GM23338 (cell line): ENCODE measurements around the gene TRMT13. TPM values are rescaled to one million over a fixed set of nuclear protein-coding genes. Genes with fewer than 3 reads are reported as not detected.

Experiments used
- ATAC-seq: fragments of 200-7000 bp; cut with Tn5 transposase; 3 replicates; pipeline ENCODE4 v1.9.1; 2020
- DNase-seq: peaks from one replicate; pipeline ENCODE4 v3.0.0-alpha.2; 2015; ENCODE audit warnings: low spot score
- H2AFZ ChIP-seq: fragments of 200-600 bp; sonication (generic); 2 replicates; pipeline ENCODE4 v1.8.0; 2016; ENCODE audit warnings: antibody characterized with exemption, mild to moderate bottlenecking, moderate library complexity
- H3F3A ChIP-seq: fragments of 200-600 bp; sonication (generic); replicated peaks from 2 replicates; pipeline ENCODE4 v1.8.0; 2017; ENCODE audit warnings: antibody characterized with exemption, mixed run types, low read depth
- H3K27ac ChIP-seq: fragments of 200-600 bp; sonication (generic); 2 replicates; pipeline ENCODE4 v1.6.1; 2016; ENCODE audit warnings: low read depth
- H3K27me3 ChIP-seq: fragments of 200-600 bp; sonication (generic); 2 replicates; pipeline ENCODE4 v1.8.0; 2016; ENCODE audit warnings: mild to moderate bottlenecking, mixed run types, moderate library complexity; ENCODE audit not compliant: insufficient read depth
- H3K36me3 ChIP-seq: fragments of 200-600 bp; sonication (generic); 2 replicates; pipeline ENCODE4 v1.8.0; 2016; ENCODE audit warnings: mild to moderate bottlenecking; ENCODE audit not compliant: insufficient read depth
- H3K4me1 ChIP-seq: fragments of 200-600 bp; sonication (generic); 2 replicates; pipeline ENCODE4 v1.8.0; 2016; ENCODE audit warnings: mild to moderate bottlenecking, moderate library complexity; ENCODE audit not compliant: insufficient read depth
- H3K4me2 ChIP-seq: fragments of 200-600 bp; sonication (generic); 2 replicates; pipeline ENCODE4 v1.7.1; 2017; ENCODE audit warnings: mixed run types
- H3K4me3 ChIP-seq: fragments of 200-600 bp; sonication (generic); 2 replicates; pipeline ENCODE4 v1.6.1; 2016; ENCODE audit warnings: mixed run types
- H3K79me2 ChIP-seq: fragments of 200-600 bp; sonication (generic); replicated peaks from 2 replicates; pipeline ENCODE4 v1.8.0; 2017; ENCODE audit warnings: mild to moderate bottlenecking; ENCODE audit not compliant: insufficient read depth
- H3K9me2 ChIP-seq: fragments of 200-600 bp; sonication (generic); 2 replicates; pipeline ENCODE4 v1.8.0; 2017; ENCODE audit not compliant: insufficient read depth
- H4K20me1 ChIP-seq: fragments of 200-600 bp; sonication (generic); replicated peaks from 2 replicates; pipeline ENCODE4 v1.8.0; 2017; ENCODE audit warnings: mild to moderate bottlenecking; ENCODE audit not compliant: insufficient read depth
- H3K27ac Mint-ChIP-seq: 2 replicates; pipeline ENCODE4 v1.8.0; 2020; ENCODE audit warnings: inconsistent platforms, mild to moderate bottlenecking, moderate library complexity, mixed read lengths
- H3K27me3 Mint-ChIP-seq: 3 replicates; pipeline ENCODE4 v1.8.0; 2022; ENCODE audit warnings: low read depth, mild to moderate bottlenecking, moderate library complexity, mixed read lengths, inconsistent platforms; ENCODE audit not compliant: insufficient read depth, poor library complexity
- H3K36me3 Mint-ChIP-seq: 3 replicates; pipeline ENCODE4 v1.8.0; 2021; ENCODE audit warnings: low read depth, mild to moderate bottlenecking, inconsistent platforms, moderate library complexity, mixed read lengths
- H3K4me1 Mint-ChIP-seq: 3 replicates; pipeline ENCODE4 v1.8.0; 2020; ENCODE audit warnings: mild to moderate bottlenecking, inconsistent platforms, mixed read lengths
- H3K4me3 Mint-ChIP-seq: 3 replicates; pipeline ENCODE4 v1.8.0; 2021; ENCODE audit warnings: moderate library complexity, mild to moderate bottlenecking, inconsistent platforms, mixed read lengths
- H3K9me3 Mint-ChIP-seq: 3 replicates; pipeline ENCODE4 v1.8.0; 2020; ENCODE audit warnings: moderate library complexity, mild to moderate bottlenecking, inconsistent platforms, mixed read lengths
- CREB1 ChIP-seq: fragments of 250-450 bp; sonication (Bioruptor Pico); IDR thresholded peaks from 2 replicates; pipeline ENCODE4 v1.5.0; 2020; ENCODE audit warnings: low read depth, mild to moderate bottlenecking, moderate library complexity
- EZH2 ChIP-seq: fragments of 200-600 bp; sonication (generic); IDR thresholded peaks from one replicate; pipeline ENCODE4 v1.8.0; 2017; ENCODE audit warnings: antibody characterized with exemption, mild to moderate bottlenecking, low read depth; ENCODE audit not compliant: unreplicated experiment
- EZH2phosphoT487 ChIP-seq: fragments of 200-600 bp; sonication (generic); IDR thresholded peaks from one replicate; pipeline ENCODE4 v1.8.1; 2018; ENCODE audit warnings: antibody characterized with exemption; ENCODE audit not compliant: unreplicated experiment
- JUNB ChIP-seq: IDR thresholded peaks from one replicate; pipeline ENCODE4 v1.6.1; 2016; ENCODE audit warnings: antibody characterized with exemption; ENCODE audit not compliant: unreplicated experiment
- NANOG ChIP-seq: IDR thresholded peaks from 2 replicates; pipeline ENCODE4 v1.6.1; 2016; ENCODE audit warnings: antibody characterized with exemption, borderline replicate concordance
- POLR2AphosphoS5 ChIP-seq: IDR thresholded peaks from 2 replicates; pipeline ENCODE4 v1.6.1; 2016; ENCODE audit warnings: antibody characterized with exemption, low read depth
- STAT1 ChIP-seq: IDR thresholded peaks from one replicate; pipeline ENCODE4 v1.6.1; 2016; ENCODE audit warnings: antibody characterized with exemption; ENCODE audit not compliant: unreplicated experiment
- ZNF114 ChIP-seq: fragments of 250-450 bp; sonication (Bioruptor Pico); IDR thresholded peaks from 2 replicates; pipeline ENCODE4 v1.5.0; 2020; ENCODE audit warnings: mild to moderate bottlenecking, moderate library complexity
- ZNF331 ChIP-seq: fragments of 250-450 bp; sonication (Bioruptor Pico); IDR thresholded peaks from 2 replicates; pipeline ENCODE4 v1.5.0; 2020; ENCODE audit warnings: low read depth, mild to moderate bottlenecking, moderate library complexity
- polyA plus RNA-seq: library from polyadenylated mRNA; unstranded; fragments of >200 nt; fragmentation: Nextera tagmentation; extraction: Ambion mirVana; gene quantifications from 2 replicates; pipeline ENCODE4 v1.2.1, GENCODE V29; 2016
- total RNA-seq: library from RNA; depleted of rRNA; stranded (reverse); fragments of >200 nt; shearing (Covaris generic); gene quantifications from 2 replicates; pipeline ENCODE4 v1.2.3, GENCODE V29; 2014
- TF ChIP-seq, protein P1 (sequence below): IDR thresholded peaks from one replicate; pipeline ENCODE4 v1.6.1; 2018; ENCODE audit warnings: antibody characterized with exemption; ENCODE audit not compliant: unreplicated experiment
- TF ChIP-seq, protein P2 (sequence below): fragments of 250-450 bp; sonication (Bioruptor Pico); IDR thresholded peaks from 2 replicates; pipeline ENCODE4 v1.5.0; 2020; ENCODE audit warnings: mild to moderate bottlenecking, moderate library complexity

Gene TRMT13
- total and polyA plus RNA-seq, 2 experiments from 2014 or later = 14.5 to 22.8 TPM

- TF ChIP-seq, protein P1, sequence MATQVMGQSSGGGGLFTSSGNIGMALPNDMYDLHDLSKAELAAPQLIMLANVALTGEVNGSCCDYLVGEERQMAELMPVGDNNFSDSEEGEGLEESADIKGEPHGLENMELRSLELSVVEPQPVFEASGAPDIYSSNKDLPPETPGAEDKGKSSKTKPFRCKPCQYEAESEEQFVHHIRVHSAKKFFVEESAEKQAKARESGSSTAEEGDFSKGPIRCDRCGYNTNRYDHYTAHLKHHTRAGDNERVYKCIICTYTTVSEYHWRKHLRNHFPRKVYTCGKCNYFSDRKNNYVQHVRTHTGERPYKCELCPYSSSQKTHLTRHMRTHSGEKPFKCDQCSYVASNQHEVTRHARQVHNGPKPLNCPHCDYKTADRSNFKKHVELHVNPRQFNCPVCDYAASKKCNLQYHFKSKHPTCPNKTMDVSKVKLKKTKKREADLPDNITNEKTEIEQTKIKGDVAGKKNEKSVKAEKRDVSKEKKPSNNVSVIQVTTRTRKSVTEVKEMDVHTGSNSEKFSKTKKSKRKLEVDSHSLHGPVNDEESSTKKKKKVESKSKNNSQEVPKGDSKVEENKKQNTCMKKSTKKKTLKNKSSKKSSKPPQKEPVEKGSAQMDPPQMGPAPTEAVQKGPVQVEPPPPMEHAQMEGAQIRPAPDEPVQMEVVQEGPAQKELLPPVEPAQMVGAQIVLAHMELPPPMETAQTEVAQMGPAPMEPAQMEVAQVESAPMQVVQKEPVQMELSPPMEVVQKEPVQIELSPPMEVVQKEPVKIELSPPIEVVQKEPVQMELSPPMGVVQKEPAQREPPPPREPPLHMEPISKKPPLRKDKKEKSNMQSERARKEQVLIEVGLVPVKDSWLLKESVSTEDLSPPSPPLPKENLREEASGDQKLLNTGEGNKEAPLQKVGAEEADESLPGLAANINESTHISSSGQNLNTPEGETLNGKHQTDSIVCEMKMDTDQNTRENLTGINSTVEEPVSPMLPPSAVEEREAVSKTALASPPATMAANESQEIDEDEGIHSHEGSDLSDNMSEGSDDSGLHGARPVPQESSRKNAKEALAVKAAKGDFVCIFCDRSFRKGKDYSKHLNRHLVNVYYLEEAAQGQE = no peak
- TF ChIP-seq JUNB = no peak
- no peak for TF ChIP-seq POLR2AphosphoS5
- no peak for TF ChIP-seq EZH2
- no peak for TF ChIP-seq CREB1 (CRISPR knock-in tag)
- TF ChIP-seq ZNF331 (CRISPR knock-in tag) = no peak
- TF ChIP-seq NANOG = no peak
Observed at GRCh38 chr1:100137602-100138001, 4.6 kb downstream of the TRMT13 start (continued).

DNA sequence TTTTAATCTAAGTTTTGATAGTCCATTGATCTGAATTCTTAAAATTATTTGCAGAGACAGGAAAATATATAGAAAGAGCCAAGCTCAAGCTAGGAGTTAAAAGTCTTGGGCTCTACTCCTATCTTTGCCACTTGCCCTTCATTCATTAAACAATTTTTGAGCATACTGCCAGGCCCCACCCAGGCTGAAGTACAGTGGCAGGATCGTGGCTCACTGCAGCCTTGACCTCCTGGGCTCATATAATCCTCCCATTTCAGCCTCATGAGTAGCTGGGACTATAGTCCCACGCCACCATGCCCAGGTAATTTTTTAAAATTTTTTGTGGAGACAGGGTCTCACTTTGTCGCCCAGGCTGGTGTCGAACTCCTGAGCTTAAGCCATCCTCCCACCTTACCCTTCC, 8.2 kb downstream of the TRMT13 start:
- H3K27me3 ChIP-seq = no peaks in the 10 kb centered on the region
- H3F3A ChIP-seq = no peaks in the 10 kb centered on the region
- no peak for DNase-seq
- no peak for ATAC-seq
- H3K4me1 ChIP-seq = no peaks in the 10 kb centered on the region
- H3K4me2 ChIP-seq = no peak overlapping the region
- Mint-ChIP-seq H3K36me3 (peaks cover 36% of the 10 kb centered on the region), H3K27me3 (no peaks in the 10 kb centered on the region), H3K4me3 (no peak overlapping the region), H3K4me1 (no peaks in the 10 kb centered on the region), H3K9me3 (no peaks in the 10 kb centered on the region), H3K27ac (no peak overlapping the region)
- no peak overlapping the region for H2AFZ ChIP-seq
- TF ChIP-seq JUNB (no peak), POLR2AphosphoS5 (no peak), STAT1 (no peak)
- no peak overlapping the region for H3K4me3 ChIP-seq
- H3K36me3 ChIP-seq = peaks cover 55% of the 10 kb centered on the region
- H3K9me2 ChIP-seq = no peaks in the 10 kb centered on the region
- no peaks in the 10 kb centered on the region for H3K79me2 ChIP-seq
- H3K27ac ChIP-seq = no peak overlapping the region
- 0 out of 2 replicates have a peak, but pooled peaks cover 3% of the 10 kb centered on the region for H4K20me1 ChIP-seq

DNA sequence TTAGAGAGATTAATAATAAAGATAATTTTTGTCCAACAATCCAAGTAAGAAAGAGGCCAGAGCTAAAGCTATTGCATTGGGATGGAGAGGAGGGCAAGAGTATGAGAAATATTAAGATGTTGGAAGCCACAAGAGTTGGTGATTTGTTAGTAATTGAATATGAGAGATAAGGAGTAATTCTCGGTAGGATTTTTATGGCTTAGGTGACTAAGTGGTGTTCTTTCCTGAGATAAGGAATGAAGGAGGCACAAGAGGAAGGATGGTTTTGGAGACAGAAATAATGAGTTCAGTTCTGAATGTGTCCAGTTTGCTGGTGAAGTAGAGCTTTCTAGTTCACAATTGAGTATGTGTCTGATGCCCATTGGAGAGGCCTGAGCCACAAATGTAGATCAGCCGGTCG, 9.4 kb downstream of the TRMT13 start:
- no peak overlapping the region for H3K4me2 ChIP-seq
- no peak overlapping the region for H3K27ac ChIP-seq
- peaks cover 54% of the 10 kb centered on the region for H3K36me3 ChIP-seq
- H3F3A ChIP-seq = no peaks in the 10 kb centered on the region
- peaks cover 3% of the 10 kb centered on the region for H3K4me1 ChIP-seq
- no peaks in the 10 kb centered on the region for H3K9me2 ChIP-seq
- H3K36me3 Mint-ChIP-seq = peaks cover 39% of the 10 kb centered on the region
- H3K79me2 ChIP-seq = no peaks in the 10 kb centered on the region
- no peaks in the 10 kb centered on the region for H3K27me3 Mint-ChIP-seq
- no peaks in the 10 kb centered on the region for H3K27me3 ChIP-seq
- H4K20me1 ChIP-seq = 0 out of 2 replicates have a peak, but pooled peaks cover 3% of the 10 kb centered on the region
- DNase-seq (no peak), ATAC-seq (no peak)
- no peak overlapping the region for H2AFZ ChIP-seq
- H3K4me1 Mint-ChIP-seq = peaks cover 3% of the 10 kb centered on the region
- H3K4me3 Mint-ChIP-seq = no peak overlapping the region
- H3K4me3 ChIP-seq = no peak overlapping the region
- H3K27ac Mint-ChIP-seq = no peak overlapping the region
- H3K9me3 Mint-ChIP-seq = no peaks in the 10 kb centered on the region
- TF ChIP-seq JUNB = no peak
- no peak for TF ChIP-seq CREB1 (CRISPR knock-in tag)
- TF ChIP-seq, protein P2, sequence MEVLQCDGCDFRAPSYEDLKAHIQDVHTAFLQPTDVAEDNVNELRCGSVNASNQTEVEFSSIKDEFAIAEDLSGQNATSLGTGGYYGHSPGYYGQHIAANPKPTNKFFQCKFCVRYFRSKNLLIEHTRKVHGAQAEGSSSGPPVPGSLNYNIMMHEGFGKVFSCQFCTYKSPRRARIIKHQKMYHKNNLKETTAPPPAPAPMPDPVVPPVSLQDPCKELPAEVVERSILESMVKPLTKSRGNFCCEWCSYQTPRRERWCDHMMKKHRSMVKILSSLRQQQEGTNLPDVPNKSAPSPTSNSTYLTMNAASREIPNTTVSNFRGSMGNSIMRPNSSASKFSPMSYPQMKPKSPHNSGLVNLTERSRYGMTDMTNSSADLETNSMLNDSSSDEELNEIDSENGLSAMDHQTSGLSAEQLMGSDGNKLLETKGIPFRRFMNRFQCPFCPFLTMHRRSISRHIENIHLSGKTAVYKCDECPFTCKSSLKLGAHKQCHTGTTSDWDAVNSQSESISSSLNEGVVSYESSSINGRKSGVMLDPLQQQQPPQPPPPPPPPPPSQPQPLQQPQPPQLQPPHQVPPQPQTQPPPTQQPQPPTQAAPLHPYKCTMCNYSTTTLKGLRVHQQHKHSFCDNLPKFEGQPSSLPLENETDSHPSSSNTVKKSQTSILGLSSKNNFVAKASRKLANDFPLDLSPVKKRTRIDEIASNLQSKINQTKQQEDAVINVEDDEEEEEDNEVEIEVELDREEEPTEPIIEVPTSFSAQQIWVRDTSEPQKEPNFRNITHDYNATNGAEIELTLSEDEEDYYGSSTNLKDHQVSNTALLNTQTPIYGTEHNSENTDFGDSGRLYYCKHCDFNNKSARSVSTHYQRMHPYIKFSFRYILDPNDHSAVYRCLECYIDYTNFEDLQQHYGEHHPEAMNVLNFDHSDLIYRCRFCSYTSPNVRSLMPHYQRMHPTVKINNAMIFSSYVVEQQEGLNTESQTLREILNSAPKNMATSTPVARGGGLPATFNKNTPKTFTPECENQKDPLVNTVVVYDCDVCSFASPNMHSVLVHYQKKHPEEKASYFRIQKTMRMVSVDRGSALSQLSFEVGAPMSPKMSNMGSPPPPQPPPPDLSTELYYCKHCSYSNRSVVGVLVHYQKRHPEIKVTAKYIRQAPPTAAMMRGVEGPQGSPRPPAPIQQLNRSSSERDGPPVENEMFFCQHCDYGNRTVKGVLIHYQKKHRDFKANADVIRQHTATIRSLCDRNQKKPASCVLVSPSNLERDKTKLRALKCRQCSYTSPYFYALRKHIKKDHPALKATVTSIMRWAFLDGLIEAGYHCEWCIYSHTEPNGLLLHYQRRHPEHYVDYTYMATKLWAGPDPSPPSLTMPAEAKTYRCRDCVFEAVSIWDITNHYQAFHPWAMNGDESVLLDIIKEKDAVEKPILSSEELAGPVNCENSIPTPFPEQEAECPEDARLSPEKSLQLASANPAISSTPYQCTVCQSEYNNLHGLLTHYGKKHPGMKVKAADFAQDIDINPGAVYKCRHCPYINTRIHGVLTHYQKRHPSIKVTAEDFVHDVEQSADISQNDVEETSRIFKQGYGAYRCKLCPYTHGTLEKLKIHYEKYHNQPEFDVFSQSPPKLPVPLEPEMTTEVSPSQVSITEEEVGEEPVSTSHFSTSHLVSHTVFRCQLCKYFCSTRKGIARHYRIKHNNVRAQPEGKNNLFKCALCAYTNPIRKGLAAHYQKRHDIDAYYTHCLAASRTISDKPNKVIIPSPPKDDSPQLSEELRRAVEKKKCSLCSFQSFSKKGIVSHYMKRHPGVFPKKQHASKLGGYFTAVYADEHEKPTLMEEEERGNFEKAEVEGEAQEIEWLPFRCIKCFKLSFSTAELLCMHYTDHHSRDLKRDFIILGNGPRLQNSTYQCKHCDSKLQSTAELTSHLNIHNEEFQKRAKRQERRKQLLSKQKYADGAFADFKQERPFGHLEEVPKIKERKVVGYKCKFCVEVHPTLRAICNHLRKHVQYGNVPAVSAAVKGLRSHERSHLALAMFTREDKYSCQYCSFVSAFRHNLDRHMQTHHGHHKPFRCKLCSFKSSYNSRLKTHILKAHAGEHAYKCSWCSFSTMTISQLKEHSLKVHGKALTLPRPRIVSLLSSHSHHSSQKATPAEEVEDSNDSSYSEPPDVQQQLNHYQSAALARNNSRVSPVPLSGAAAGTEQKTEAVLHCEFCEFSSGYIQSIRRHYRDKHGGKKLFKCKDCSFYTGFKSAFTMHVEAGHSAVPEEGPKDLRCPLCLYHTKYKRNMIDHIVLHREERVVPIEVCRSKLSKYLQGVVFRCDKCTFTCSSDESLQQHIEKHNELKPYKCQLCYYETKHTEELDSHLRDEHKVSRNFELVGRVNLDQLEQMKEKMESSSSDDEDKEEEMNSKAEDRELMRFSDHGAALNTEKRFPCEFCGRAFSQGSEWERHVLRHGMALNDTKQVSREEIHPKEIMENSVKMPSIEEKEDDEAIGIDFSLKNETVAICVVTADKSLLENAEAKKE = no peak
- TF ChIP-seq EZH2phosphoT487 = no peak
- no peak for TF ChIP-seq ZNF114 (CRISPR knock-in tag)
- TF ChIP-seq NANOG = no peak
- no peak for TF ChIP-seq POLR2AphosphoS5
- no peak for TF ChIP-seq EZH2
- no peak for TF ChIP-seq STAT1
